RWPE1 (cell line): ENCODE results near the gene ABHD10.
A peak's percentile ranks its signal among the peaks of the same experiment; 100 is the strongest.

Source experiments
- CTCF ChIA-PET: fragments of 350-600 bp; sonication (Branson Sonifier 250); formaldehyde crosslinking; extraction: SDS; loops from one replicate; lab custom pipeline; 2021; lab: Yijun Ruan, JAX
- POLR2A ChIA-PET: fragments of 400-600 bp; formaldehyde crosslinking; extraction: SDS; loops from one replicate; lab custom pipeline; 2020; ENCODE audit warnings: antibody characterized with exemption; ENCODE audit not compliant: low non-redundant PET; lab: Yijun Ruan, JAX
- DNase-seq: peaks from one replicate; pipeline ENCODE4 v3.0.0; 2012; ENCODE audit warnings: low spot score
- H3K27ac ChIP-seq: fragments of 450-650 bp; 2 replicates; pipeline ENCODE4 v1.5.1; 2017
- TF ChIP-seq, protein P1 (sequence below): fragments of 450-650 bp; conservative IDR thresholded peaks from 2 replicates; pipeline ENCODE4 v1.5.1; 2017; ENCODE audit warnings: low read depth, mild to moderate bottlenecking

ABHD10 gene

DNA sequence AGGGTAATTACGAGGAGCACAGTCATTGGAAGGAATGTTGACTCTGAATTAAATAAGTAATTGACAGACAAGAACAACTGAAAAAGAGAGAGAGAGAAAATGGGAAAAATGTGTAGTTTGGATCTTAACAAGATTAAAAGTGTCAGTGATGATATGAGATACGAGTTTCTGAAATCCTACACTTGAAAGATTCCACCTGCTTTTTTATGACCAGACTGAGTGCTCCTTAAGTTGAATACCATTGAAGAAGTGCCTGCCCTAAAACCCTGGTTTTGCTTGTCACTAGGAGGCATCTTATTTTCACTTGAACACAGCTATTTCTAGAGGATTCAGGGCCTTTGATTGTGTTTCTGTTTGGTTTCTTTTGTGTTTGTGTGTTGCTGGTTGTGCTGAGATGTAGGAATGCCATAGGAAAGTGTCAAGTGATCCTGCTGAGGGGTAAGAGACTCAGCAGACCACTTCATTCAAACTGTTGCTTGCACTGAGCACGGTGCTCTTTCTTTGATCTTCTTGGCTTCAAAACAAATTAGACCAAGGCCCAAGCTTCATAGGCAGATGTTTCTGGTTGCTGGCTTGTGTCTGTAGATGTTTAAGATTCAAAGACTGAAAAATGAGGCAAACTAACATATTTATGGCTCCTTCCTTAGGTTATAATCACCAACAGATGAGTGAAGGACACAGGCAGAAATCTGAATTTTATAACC lies 17.2 kb upstream of the ABHD10 start:
- no peak for DNase-seq
- no peak overlapping the region for H3K27ac ChIP-seq
- ChIA-PET CTCF (interaction anchor here (1.1 kb wide), 1 partner anchor 270 kb away, joined by 3 read pairs; no protein-coding TSS in a partner anchor), POLR2A (no interaction called here)
- TF ChIP-seq, protein P1, sequence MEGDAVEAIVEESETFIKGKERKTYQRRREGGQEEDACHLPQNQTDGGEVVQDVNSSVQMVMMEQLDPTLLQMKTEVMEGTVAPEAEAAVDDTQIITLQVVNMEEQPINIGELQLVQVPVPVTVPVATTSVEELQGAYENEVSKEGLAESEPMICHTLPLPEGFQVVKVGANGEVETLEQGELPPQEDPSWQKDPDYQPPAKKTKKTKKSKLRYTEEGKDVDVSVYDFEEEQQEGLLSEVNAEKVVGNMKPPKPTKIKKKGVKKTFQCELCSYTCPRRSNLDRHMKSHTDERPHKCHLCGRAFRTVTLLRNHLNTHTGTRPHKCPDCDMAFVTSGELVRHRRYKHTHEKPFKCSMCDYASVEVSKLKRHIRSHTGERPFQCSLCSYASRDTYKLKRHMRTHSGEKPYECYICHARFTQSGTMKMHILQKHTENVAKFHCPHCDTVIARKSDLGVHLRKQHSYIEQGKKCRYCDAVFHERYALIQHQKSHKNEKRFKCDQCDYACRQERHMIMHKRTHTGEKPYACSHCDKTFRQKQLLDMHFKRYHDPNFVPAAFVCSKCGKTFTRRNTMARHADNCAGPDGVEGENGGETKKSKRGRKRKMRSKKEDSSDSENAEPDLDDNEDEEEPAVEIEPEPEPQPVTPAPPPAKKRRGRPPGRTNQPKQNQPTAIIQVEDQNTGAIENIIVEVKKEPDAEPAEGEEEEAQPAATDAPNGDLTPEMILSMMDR, result no peak

DNA sequence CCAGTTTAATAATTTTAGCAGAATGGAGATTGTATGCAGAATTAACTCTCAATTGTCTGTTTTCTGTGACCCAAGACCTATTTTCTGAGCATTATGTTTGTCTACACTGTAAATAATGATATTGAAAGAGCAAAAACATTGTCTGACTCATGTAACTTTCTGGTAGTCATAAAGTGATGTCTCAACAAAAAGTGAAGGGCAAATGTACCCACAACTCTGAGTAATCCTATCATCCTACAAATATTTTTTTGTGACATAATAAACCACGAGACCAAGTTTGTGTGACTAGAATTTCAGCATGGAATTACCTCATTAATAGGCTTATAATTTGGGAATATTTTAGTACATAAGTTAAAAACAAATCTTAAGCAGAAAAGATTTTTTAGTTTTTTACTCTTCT lies 15.4 kb upstream of the ABHD10 start:
- TF ChIP-seq, protein P1, result no peak
- ChIA-PET CTCF (interaction anchor here (0.8 kb wide), 1 partner anchor 244 kb away, joined by 3 read pairs; no protein-coding TSS in a partner anchor), POLR2A (no interaction called here)
- no peak overlapping the region for H3K27ac ChIP-seq
- peak; percentile 37 for DNase-seq

DNA sequence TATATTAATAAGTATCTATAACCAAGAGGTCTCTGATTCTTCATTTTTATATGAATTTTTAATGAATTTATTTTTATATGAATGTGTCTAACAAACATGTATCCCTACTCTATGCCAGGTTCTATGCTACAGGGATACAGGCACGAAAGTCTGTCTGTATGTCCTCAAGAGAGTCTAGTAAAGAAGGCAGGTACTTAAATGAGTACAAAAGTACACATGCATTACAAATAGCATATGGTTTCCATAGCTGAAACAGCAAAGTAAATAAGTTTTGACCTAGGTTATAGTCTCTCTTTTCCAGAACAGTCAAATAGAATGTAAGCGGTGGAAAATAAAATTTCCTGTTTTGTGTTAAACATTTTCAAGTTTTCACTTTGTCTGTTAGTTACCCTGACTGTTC lies 13.3 kb upstream of the ABHD10 start:
- CTCF ChIA-PET, result no interaction called here

DNA sequence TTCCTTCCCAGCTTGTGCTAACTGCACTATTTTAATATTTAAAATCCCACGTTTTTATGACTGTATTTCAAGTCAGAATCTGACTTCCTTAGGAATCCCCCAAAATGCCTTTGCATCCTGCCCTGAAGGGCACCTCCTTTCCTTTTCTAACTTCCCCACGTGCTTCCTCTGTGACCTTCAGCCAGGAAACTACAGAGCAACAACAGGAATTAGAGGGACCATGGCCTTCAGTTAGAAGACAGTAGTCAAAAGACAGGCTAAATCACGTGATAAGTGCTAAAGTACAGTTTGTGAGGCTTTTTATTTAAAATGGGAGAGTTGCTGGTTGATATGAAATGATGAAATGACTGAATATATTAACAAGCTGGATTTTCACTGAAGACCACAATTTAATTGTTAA lies 11.8 kb upstream of the ABHD10 start:
- ChIA-PET POLR2A (no interaction called here), CTCF (interaction anchor here (0.8 to 2.2 kb wide), 5 partner anchors 12 to 276 kb away, joined by 5 to 15 read pairs (median 6); partner anchors contain the start of gene ABHD10)
- H3K27ac ChIP-seq, result no peak overlapping the region
- TF ChIP-seq, protein P1, result no peak
- no peak for DNase-seq

More for the DNA sequence above, 13.3 kb upstream of the ABHD10 start:
- POLR2A ChIA-PET, result no interaction called here
- DNase-seq, result no peak
- H3K27ac ChIP-seq, result no peak overlapping the region
- TF ChIP-seq, protein P1, result no peak

DNA sequence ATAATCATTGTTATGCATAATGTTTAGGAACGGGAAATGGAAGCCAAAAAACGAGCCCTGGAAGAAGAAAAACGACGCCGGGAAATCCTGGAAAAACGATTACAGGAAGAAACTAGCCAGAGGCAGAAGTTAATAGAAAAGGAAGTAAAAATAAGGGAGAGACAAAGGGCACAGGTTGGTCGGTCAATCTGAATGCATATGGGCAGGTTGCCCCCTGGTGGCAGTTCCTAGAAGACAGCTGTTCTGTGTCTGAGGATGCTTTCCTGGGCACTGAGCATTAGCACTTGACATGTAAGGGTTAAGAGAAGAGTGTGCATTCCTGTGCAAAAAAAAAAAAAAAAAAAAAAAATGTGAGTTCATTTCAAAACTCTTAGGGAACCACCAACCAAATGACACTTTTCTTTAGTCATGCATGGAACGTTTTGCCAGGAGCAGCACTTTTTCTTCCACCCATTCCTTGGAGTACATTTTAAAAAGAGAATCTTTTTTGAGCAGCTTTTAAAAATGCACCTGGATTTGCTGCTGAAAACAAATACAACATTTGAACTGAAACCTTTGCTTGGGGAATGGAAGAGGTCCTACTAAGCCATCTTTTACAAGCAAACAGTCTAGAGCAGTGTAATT lies 11.1 kb upstream of the ABHD10 start:
- DNase-seq, result peak; percentile 50
- no peak overlapping the region for H3K27ac ChIP-seq
- POLR2A ChIA-PET, result no interaction called here
- TF ChIP-seq, protein P1, result peak; percentile 88
- CTCF ChIA-PET, result interaction anchor here (0.6 to 2.2 kb wide), 10 partner anchors 11 to 277 kb away, joined by 3 to 15 read pairs (median 6); partner anchors contain the start of gene ABHD10

DNA sequence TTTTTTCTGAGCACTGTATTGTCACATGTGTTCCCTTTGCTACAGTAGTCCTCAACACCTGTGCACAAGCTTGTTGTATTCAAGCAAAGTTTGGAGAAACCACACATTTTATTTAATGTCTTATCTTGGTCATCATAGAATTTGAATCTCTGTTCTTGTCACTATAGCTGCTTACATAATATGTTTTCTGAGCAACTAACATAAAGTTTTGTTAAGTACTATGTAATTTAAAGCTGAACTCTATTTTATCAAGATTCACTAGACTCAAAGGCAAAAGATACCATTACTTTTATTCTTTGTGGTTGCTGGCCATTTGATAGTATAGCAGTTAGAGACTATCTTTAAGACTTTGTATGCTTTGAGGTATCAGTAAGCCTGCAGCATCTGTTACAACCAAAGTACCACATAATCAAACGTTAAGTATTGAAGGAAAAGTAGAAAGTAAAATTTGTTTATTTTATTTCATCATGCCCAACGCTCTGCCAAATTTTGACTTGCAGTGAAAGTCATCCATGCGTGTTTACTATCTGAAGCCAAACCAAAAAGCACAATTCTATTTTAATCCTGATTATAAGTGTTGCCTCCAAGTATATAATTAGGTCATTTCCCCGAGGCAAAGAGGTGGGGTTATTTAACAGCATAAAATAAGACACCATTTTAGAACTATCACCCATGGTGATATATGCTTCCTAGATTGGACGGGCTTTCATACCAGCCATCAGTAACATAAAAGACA lies 10.3 kb upstream of the ABHD10 start:
- TF ChIP-seq, protein P1, result no peak
- POLR2A ChIA-PET, result no interaction called here
- H3K27ac ChIP-seq, result no peak overlapping the region
- no peak for DNase-seq
- CTCF ChIA-PET, result interaction anchor here (0.6 to 2.2 kb wide), 8 partner anchors 11 to 278 kb away, joined by 3 to 15 read pairs (median 6); partner anchors contain the start of gene ABHD10
